Activated naive CD8-positive, alpha-beta T cell (primary cell): Measurements from ENCODE around the gene VEZT.

Source experiments
- H3K27ac Mint-ChIP-seq: one replicate; pipeline ENCODE4 v1.8.0; 2021; ENCODE audit warnings: mixed read lengths
- H3K27me3 Mint-ChIP-seq: one replicate; pipeline ENCODE4 v1.8.0; 2021; ENCODE audit warnings: mixed read lengths
- H3K36me3 Mint-ChIP-seq: one replicate; pipeline ENCODE4 v1.8.0; 2021; ENCODE audit warnings: mixed read lengths
- H3K4me1 Mint-ChIP-seq: one replicate; pipeline ENCODE4 v1.8.0; 2021; ENCODE audit warnings: low read depth, mixed read lengths
- H3K4me3 Mint-ChIP-seq: one replicate; pipeline ENCODE4 v1.8.0; 2021; ENCODE audit warnings: mild to moderate bottlenecking, mixed read lengths
- H3K9me3 Mint-ChIP-seq: one replicate; pipeline ENCODE4 v1.8.0; 2021; ENCODE audit warnings: low read depth, mixed read lengths

The VEZT gene

DNA sequence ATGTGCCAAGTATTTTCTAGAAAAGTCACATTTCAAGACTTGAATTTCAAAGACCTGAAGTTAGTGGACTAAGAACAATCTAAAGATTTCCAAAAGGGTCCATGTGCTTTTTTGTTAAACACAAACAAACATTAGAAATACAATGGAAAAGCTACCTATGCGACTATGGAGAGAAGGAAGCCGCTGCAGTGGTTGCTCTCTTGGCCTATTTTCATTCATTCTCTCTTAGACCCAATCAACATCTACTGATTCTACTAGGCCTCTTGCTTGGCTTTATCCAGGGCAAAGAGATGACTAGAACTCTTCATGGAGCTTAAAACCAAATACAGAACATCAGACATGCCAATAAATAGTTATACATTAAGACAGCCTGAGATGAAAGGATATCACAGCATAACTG is 10.2 kb upstream of the VEZT start:
- Mint-ChIP-seq H3K4me3 (no peak overlapping the region), H3K27me3 (no peaks in the 10 kb centered on the region), H3K9me3 (no peaks in the 10 kb centered on the region), H3K4me1 (peaks cover 6% of the 10 kb centered on the region), H3K27ac (no peak overlapping the region), H3K36me3 (peaks cover 2% of the 10 kb centered on the region)

DNA sequence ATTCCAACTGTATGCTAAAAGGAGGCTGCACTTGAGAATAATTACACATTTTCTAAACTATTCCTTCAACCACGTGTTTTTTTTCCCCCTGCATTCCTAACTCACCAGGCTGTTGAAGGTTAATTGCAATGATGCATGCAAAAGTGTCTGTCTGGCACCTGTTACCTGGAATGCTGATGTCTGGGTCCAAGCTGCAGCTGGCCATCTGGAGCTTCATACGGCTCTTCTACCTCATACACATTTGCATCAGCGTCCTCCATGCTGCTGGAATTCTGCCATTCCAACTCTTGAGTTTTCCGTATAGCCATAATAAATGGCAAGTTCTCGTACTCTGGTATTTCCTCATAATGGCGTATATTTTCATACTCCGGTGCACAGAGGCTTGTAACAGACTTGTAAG is 8.9 kb upstream of the VEZT start:
- Mint-ChIP-seq H3K9me3 (no peaks in the 10 kb centered on the region), H3K27ac (no peak overlapping the region), H3K4me1 (no peaks in the 10 kb centered on the region), H3K4me3 (no peak overlapping the region), H3K27me3 (no peaks in the 10 kb centered on the region), H3K36me3 (no peaks in the 10 kb centered on the region)

DNA sequence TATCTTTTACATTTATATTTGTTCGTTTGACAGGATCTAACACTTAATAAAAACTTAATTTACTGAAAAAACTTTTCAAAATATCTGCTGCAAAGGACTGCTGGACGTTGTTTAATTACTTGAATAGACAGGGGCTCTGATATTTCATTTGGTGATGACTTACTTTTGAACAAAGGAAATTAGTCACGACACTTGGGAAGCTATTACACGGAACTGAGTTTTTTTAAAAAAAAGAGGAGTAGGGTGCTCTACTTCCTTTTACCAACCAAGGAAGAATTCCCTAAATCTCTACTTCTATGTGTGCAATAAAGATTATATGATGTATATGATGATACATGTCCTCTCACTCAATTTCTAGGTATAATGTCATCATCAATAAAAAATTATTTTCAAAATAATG is 5.0 kb upstream of the VEZT start:
- H3K4me3 Mint-ChIP-seq = no peak overlapping the region
- no peak overlapping the region for H3K27ac Mint-ChIP-seq
- peaks cover 10% of the 10 kb centered on the region for H3K4me1 Mint-ChIP-seq
- H3K36me3 Mint-ChIP-seq = no peaks in the 10 kb centered on the region
- no peaks in the 10 kb centered on the region for H3K9me3 Mint-ChIP-seq
- peaks cover 5% of the 10 kb centered on the region for H3K27me3 Mint-ChIP-seq

DNA sequence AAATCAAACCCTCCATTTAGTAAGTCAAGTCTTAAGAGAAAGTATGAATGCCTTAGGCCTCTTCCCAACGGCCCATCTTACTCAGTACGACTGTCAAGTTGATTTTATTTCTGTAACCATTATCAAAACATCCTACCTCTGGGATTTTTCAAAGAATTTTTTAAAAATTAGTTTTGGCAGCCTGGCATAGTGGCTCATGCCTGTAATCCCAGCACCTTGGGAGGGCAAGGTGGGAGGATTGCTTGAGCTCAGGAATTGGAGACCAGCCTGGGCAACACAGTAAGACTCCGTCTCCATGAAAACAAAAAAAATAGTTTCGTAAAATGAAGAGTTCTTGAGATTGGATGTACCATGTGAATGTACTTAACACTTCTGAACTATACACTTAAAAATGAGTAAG is 4.5 kb upstream of the VEZT start:
- H3K36me3 Mint-ChIP-seq = no peaks in the 10 kb centered on the region

DNA sequence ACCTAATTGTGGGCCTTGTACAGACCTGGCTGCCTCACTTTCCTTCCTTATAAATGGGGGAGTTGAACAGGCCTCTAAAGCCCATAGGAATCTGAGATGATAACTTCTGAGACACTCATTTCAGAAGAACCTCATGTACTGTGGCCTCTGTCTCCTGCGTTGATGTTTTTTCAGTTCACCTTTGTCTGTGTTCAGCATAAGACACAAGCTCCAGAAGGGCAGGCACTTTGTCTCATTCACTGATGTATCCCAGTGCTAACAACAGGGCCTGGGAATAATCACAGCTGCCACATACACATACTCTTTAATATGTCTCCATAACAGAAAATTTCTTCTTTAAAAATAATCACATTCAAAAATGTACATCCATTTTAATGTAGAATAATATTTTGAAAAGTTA is 3.7 kb upstream of the VEZT start:
- peaks cover 18% of the 10 kb centered on the region for H3K4me1 Mint-ChIP-seq
- H3K9me3 Mint-ChIP-seq = no peaks in the 10 kb centered on the region
- H3K36me3 Mint-ChIP-seq = peaks cover 1% of the 10 kb centered on the region
- H3K27me3 Mint-ChIP-seq = peaks cover 5% of the 10 kb centered on the region
- H3K27ac Mint-ChIP-seq = no peak overlapping the region
- no peak overlapping the region for H3K4me3 Mint-ChIP-seq

More for the DNA sequence above, 4.5 kb upstream of the VEZT start:
- Mint-ChIP-seq H3K4me3 (no peak overlapping the region), H3K4me1 (peaks cover 11% of the 10 kb centered on the region), H3K27ac (no peak overlapping the region), H3K9me3 (no peaks in the 10 kb centered on the region), H3K27me3 (peaks cover 5% of the 10 kb centered on the region)

DNA sequence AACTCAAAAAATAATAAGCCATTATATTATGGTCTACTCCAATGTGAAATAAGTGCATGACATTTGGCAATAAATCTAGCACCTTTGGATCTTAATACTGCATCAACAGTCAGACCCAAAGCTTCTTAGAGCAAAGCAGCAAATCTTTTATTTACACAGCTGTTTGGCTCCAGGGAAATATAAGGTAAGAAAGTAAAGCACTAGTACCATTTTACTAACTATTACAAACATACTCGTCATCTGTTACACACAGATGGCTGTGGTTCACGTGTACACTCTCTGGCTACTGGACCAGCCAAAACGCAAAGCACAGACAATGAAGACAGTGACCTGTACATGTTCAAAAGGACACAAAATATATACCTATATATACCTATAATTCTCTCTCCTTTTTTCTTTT is 3.1 kb upstream of the VEZT start:
- Mint-ChIP-seq H3K4me1 (peaks cover 23% of the 10 kb centered on the region), H3K36me3 (peaks cover 2% of the 10 kb centered on the region), H3K4me3 (no peak overlapping the region), H3K9me3 (no peaks in the 10 kb centered on the region), H3K27me3 (peaks cover 5% of the 10 kb centered on the region), H3K27ac (no peak overlapping the region)

DNA sequence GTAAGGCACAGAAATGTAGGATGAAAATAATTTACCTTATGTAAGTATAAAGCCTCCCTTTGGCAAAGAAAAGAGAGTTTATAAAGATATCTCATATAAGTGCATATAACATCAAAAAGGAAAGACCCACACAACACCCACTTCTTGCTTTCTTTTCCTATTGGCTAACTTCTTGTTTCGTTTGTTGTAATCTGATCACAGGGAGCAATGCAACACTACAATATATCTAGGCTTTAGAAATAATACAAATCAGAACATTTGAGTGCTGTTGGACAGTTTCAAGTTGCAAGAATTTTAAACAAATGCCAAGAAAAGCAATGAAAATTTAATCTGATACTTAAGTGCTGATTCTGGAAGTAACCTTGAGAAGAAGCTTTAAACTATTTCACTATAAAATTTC is 1.7 kb upstream of the VEZT start:
- H3K36me3 Mint-ChIP-seq = peaks cover 4% of the 10 kb centered on the region
- peaks cover 35% of the 10 kb centered on the region for H3K4me1 Mint-ChIP-seq
- no peak overlapping the region for H3K27ac Mint-ChIP-seq
- peaks cover 5% of the 10 kb centered on the region for H3K27me3 Mint-ChIP-seq
- no peaks in the 10 kb centered on the region for H3K9me3 Mint-ChIP-seq
- peak overlapping the region; percentile 100 for H3K4me3 Mint-ChIP-seq

DNA sequence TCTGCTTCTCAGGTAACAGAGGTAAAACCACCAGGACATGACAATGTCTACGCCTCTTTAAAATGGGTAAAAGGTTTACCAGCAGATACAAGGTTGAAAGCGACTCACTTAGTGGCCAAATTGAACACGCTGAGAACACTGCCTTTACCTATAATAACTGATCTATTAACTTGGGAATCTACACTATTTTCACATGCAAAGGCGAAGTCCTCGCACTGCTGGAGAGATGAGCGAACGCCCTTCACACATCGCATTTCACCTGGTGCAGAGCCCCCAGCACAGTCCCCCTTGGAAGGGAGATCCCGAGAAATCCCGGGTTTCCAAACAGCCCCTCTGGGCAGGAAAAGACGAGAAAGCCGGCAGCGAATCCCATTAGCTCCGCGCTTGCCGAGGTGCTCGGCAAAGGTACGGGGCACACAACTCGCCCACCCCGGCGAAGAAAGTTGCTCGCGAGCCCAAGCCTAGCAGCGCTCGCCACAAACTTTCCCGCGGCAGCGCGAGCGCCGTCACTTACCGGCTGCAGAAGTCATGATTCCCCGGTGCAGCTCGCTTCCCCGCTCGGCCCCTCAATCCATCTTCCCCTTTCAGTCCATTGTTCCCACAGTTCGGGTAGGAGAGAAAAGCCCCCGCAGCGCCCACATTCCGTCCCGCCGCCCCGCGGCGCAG is 763 bp upstream of the VEZT start:
- Mint-ChIP-seq H3K27ac (peak overlapping the region; percentile 66), H3K27me3 (peaks cover 5% of the 10 kb centered on the region), H3K36me3 (peaks cover 4% of the 10 kb centered on the region), H3K4me3 (peak overlapping the region; percentile 100), H3K9me3 (no peaks in the 10 kb centered on the region), H3K4me1 (peaks cover 37% of the 10 kb centered on the region)

DNA sequence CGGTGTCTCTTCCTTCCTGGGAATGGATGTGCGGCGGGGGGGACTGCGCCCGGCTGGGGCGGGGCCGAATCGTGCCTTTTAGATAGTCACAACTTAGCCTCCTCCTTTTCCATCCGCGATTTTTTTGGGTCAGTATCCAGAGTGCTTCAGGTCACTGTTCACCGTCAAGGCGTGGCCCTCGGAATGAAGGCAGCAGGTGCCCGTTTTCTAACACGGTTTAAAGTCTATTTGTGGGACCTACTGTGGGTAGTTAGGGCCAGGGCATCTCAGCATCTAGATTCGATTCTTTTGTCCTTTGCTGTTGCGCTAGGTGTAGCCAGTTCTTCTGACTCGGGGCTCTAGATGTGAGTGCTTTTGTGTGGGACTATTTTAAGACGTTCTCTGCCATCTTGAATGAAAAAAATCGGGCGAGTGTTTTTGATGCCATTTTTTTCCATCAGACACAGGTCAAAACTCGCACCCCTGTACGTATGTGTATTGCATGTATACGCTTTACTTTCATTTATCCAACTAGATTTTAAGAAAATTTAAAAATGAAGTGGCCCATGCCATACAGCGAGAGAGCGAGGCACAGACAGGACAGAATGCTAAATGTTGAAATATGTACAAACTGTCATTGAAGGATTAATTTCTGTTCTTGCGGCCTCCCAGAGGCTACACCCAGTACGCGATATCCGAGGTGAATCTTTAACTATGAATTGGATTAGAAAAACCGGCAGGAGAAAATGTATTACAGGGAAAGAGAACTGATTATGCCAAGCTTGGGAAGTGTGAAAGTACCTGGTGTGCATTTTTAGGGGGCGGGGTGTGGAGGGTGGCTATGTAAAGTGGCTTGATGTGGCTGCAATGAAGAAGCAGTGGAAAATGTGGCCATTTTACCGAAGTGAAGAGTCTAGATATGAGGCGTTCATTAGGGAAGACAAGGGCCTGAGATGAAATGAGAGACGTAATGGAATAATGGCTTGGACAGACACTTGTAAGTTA is 835 bp downstream of the VEZT start:
- Mint-ChIP-seq H3K9me3 (no peaks in the 10 kb centered on the region), H3K4me3 (peak overlapping the region; percentile 100), H3K27ac (peak overlapping the region; percentile 99), H3K36me3 (peaks cover 4% of the 10 kb centered on the region), H3K4me1 (peaks cover 45% of the 10 kb centered on the region), H3K27me3 (peaks cover 5% of the 10 kb centered on the region)

DNA sequence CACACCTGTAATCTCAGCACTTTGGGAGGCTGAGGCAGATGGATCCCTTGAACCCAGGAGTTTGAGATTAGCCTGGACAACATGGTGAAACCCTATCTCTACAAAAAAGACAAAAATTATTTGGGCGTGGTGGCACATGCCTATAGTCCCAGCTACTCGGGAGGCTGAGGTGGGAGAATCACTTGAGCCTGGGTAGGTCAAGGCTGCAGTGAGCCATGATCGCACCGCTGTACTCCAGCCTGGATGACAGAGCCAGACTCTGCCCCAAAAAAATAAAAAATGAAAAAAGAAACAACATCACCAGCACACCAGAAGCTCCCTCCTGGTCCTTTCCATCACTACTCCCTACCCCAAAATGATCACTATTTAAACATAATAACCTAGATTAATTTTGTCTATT is 2.6 kb downstream of the VEZT start:
- Mint-ChIP-seq H3K36me3 (peaks cover 11% of the 10 kb centered on the region), H3K4me3 (peak overlapping the region; percentile 100), H3K9me3 (no peaks in the 10 kb centered on the region), H3K27me3 (peaks cover 2% of the 10 kb centered on the region), H3K4me1 (peaks cover 58% of the 10 kb centered on the region), H3K27ac (no peak overlapping the region)

DNA sequence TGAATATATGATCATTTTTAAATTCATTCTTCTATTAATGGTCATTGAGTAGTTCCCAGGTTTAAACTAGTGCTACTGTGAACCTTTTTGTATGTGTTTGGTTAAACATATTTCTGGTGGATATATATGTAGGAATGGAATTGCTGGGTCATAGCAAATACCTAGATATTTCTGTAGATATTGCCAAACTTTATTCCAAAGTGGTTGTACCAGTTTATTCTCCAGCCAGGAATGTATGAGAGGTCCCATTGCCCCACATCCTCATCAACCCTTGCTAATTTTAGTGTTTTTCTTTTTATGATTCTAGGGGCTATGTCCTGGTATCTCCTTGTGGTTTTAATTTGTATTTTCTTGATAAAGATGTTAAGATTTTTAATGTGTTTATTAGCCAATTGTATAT is 3.1 kb downstream of the VEZT start:
- H3K9me3 Mint-ChIP-seq = no peaks in the 10 kb centered on the region
- peaks cover 11% of the 10 kb centered on the region for H3K36me3 Mint-ChIP-seq
- H3K4me1 Mint-ChIP-seq = peaks cover 58% of the 10 kb centered on the region
- H3K27me3 Mint-ChIP-seq = no peaks in the 10 kb centered on the region
- H3K4me3 Mint-ChIP-seq = peak overlapping the region; percentile 42
- no peak overlapping the region for H3K27ac Mint-ChIP-seq

DNA sequence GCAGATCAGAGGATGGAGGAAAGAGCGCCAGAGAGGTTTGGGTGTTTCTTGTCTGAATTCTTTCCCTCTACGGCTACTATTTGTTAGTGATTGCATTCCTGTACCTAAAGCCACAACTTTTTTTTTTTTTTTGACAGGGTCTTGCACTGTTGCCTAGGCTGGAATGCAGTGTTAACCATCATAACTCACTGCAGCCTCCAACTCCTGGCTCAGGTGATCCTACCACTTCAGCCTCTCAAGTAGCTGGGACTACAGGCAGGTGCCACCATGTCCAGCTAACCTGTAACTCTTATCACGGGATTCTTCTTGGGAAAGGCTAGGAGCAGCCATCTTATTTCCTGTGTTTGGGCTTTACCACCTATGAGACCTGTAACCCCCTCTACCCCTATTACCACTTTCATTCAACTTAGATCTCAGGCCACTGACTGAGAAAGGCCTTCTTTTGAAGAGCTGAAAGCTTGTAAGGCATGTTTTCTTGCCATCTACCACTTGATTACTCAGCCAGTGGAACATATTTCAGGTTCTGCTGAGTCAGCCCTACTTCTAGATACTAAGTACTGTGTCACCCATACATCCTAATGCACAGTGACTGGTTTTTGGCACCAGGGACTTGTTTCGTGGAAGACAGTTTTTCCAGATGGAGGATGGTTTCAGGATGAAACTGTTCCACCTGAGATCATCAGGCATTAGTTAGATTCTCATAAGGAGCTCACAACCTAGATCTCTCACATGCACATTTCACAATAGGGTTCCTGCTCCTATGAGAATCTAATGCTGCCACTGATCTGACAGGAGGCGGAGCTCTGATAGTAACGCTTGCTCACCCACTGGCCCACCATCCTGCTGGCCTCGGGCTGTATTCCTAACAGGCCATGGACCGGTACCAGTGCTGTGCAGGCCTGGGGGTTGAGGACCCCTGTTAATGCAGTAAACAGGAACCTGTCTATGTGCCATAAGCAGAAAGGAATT is 6.9 kb downstream of the VEZT start:
- Mint-ChIP-seq H3K36me3 (peaks cover 9% of the 10 kb centered on the region), H3K27me3 (no peaks in the 10 kb centered on the region), H3K4me1 (peaks cover 51% of the 10 kb centered on the region), H3K9me3 (no peaks in the 10 kb centered on the region), H3K4me3 (no peak overlapping the region), H3K27ac (no peak overlapping the region)

DNA sequence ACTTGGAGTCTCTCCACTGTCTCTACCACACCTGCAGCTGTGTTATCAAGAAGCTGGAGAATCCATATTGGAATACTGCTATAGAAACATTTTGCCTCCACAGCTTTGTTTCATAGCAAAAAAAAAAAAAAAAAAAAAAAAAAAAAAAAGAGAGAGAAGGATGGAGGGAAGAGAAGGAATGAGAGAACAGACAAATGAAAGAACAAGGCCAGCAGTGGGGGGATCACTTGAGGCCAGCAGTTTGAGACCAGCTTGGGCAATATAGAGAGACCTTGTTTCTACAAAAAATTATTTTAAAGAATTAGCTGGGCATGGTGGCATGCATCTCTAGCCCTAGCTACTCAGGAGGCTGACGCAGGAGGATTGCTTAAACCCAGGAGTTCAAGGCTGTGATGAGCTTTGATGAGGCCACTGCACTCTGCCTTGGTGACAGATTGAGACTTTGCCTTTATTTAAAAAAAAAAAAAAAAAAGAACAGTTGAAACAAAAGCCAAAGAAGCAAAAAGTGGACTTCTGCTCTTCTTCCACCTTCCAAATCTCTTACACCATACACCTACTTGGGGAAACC is 8.1 kb downstream of the VEZT start:
- peaks cover 46% of the 10 kb centered on the region for H3K4me1 Mint-ChIP-seq
- peaks cover 6% of the 10 kb centered on the region for H3K36me3 Mint-ChIP-seq
- no peaks in the 10 kb centered on the region for H3K27me3 Mint-ChIP-seq
- H3K4me3 Mint-ChIP-seq = no peak overlapping the region
- no peak overlapping the region for H3K27ac Mint-ChIP-seq
- no peaks in the 10 kb centered on the region for H3K9me3 Mint-ChIP-seq

DNA sequence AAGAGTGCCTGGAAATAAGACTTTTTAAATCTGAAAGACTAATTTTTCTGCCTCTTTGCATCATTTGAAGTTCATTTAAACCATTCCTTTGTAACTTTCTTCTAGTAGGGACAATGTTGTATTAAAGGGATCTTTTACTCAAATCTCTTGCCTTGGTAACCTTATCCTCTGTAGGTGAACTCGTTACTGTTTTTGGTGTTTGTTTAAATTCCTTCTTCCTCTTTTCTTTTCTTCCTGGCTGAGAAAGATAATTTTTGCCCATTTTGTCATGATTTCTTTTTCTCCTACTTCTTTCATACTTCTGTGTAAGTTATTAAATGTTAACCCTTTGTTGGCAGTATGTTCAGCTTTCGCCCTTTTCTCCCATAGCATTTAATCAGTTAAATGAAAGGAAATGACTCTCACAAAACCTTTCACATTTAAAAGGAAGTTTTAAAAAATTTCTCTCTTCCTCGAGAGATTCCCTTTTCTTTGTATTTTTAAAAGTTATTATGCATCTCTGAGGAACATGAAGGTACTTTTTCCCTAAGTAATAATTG is 10.3 kb downstream of the VEZT start:
- H3K27me3 Mint-ChIP-seq = no peaks in the 10 kb centered on the region
- H3K36me3 Mint-ChIP-seq = peaks cover 6% of the 10 kb centered on the region
- peaks cover 38% of the 10 kb centered on the region for H3K4me1 Mint-ChIP-seq
- no peaks in the 10 kb centered on the region for H3K9me3 Mint-ChIP-seq
- H3K27ac Mint-ChIP-seq = no peak overlapping the region
- H3K4me3 Mint-ChIP-seq = no peak overlapping the region
